ENCODE data around the gene MOSMO.
"Not testable (repeated sequence)": the region's sequence is repeated elsewhere in the genome, so short reads cannot be mapped to it uniquely, and the experiment has no call there.

MOSMO gene

GRCh38 chr16:22004341-22004740, 3.6 kb upstream of the MOSMO start:
- DNase-seq: peak; percentile 65 to 86

- DNase-seq: no peak
Observed at GRCh38 chr16:22005746-22006145, 2.2 kb upstream of the MOSMO start.

- peak in 1 of 2 experiments; percentile 68 for DNase-seq
Observed at GRCh38 chr16:22006636-22007035, 1.3 kb upstream of the MOSMO start.

- no peak for DNase-seq
Observed at GRCh38 chr16:22007159-22007508, 777 bp upstream of the MOSMO start.

GRCh38 chr16:22008215-22009059, 526 bp downstream of the MOSMO start:
- no peak for DNase-seq

- DNase-seq: no peak
Observed at GRCh38 chr16:22010902-22011301, 3.0 kb downstream of the MOSMO start.

- no peak for DNase-seq
Observed at GRCh38 chr16:22012241-22012640, 4.3 kb downstream of the MOSMO start.

GRCh38 chr16:22013486-22013885, 5.6 kb downstream of the MOSMO start:
- DNase-seq: peak in 1 of 2 experiments; percentile 69

GRCh38 chr16:22014271-22014873, 6.5 kb downstream of the MOSMO start:
- DNase-seq: no peak

- no peak for DNase-seq
Observed at GRCh38 chr16:22016927-22017326, 9.0 kb downstream of the MOSMO start.

- no peak for DNase-seq
Observed at GRCh38 chr16:22018559-22018958, 10.6 kb downstream of the MOSMO start.

- DNase-seq: no peak
Observed at GRCh38 chr16:22022151-22022550, 14.2 kb downstream of the MOSMO start.

- no peak for DNase-seq
Observed at GRCh38 chr16:22023505-22023904, 15.6 kb downstream of the MOSMO start.

- DNase-seq: not testable (repeated sequence)
Observed at GRCh38 chr16:22024785-22025184, 16.9 kb downstream of the MOSMO start.

GRCh38 chr16:22027633-22028032, 19.7 kb downstream of the MOSMO start:
- no peak for DNase-seq

- no peak for DNase-seq
Observed at GRCh38 chr16:22029632-22030031, 21.7 kb downstream of the MOSMO start.

- DNase-seq: no peak
Observed at GRCh38 chr16:22030087-22030812, 22.3 kb downstream of the MOSMO start.

- DNase-seq: no peak
Observed at GRCh38 chr16:22031483-22032083, 23.7 kb downstream of the MOSMO start.

GRCh38 chr16:22034503-22034902, 26.6 kb downstream of the MOSMO start:
- DNase-seq: no peak

- no peak for DNase-seq
Observed at GRCh38 chr16:22035153-22035552, 27.2 kb downstream of the MOSMO start.

GRCh38 chr16:22043882-22044281, 36.0 kb downstream of the MOSMO start:
- DNase-seq: not testable (repeated sequence)

GRCh38 chr16:22045888-22046287, 38.0 kb downstream of the MOSMO start:
- DNase-seq: not testable (repeated sequence)

GRCh38 chr16:22050963-22051362, 43.1 kb downstream of the MOSMO start:
- no peak for DNase-seq
